ENCODE results near the gene MEIOC. TPM values are rescaled to one million over a fixed set of nuclear protein-coding genes. Genes with fewer than 3 reads are reported as not detected.

The MEIOC gene
- total and polyA plus RNA-seq, 9 of the 15 experiments (the other 6 are each of a cell fraction or from before 2014, with no cell fraction given): 0.04 to 0.23 (median 0.06) TPM; not detected in 5

DNA sequence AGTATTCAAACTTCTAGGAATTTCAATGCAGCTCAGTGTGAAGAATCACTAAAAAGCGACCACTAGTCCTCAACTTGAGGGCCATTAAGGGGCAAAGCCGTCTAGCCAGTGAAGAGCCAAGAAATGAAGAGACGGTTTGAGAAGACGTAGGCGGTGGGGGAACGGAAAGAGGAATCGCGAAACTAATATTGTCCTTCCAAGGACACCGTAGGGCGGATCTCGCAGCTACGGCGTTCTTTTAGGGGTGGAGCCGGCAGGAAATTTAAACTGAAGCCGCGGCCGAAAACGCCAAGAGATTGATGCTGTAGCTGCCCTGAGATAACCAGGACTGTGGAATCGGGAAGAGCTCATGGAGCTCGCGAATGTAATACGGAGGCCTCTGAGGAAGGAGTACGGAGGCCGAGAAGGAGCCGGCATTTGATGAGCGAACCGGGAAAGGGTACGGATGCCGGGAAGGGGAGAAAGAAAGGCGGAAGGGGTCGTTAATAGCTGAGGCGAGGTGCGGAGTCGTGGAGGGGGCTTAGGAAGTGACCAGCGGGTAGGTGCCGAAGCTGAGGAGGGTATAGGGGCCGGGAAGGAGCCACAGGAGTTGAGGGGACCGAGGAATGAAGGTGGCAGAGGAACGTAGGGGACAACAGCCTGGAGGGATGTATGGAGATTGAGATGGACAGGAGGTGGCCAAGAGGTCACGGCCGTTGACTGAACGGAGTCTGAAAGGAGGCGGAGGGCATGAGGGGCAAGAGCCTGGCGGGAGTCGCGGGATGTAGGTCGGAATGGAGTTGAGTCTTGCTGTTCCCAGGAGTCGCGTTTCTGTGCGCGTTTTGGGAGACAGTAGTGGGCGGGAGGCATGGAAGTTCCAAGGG lies 52.4 kb downstream of the MEIOC start, which contains the start of gene DBF4B (continued):
- 0 out of 2 replicates have a peak, but pooled peaks have one; percentile 51 for TF ChIP-seq RB1 (IDR thresholded peaks at IDR 0.05; ENCODE audit: low read depth)
- TF ChIP-seq SIN3A (IDR thresholded peaks at IDR 0.05; ENCODE audit: borderline replicate concordance in 2 of 2, control insufficient read depth in 1 of 2, low read depth in 2 of 2, low read length in 2 of 2): peak; percentile 70 to 89; a peak in 2 of 4 replicates
- TF ChIP-seq CEBPG (CRISPR knock-in tag; IDR thresholded peaks at IDR 0.05): no peak
- no peak for TF ChIP-seq CEBPG (tag; conservative IDR thresholded peaks at IDR 0.05 in 1 of 2, IDR thresholded peaks at IDR 0.05 in 1 of 2)
- 0 out of 2 replicates have a peak, but pooled peaks have one; percentile 27 for TF ChIP-seq SMARCA4 (IDR thresholded peaks at IDR 0.05)
- TF ChIP-seq POLR2AphosphoS2 (IDR thresholded peaks at IDR 0.05; ENCODE audit: low read length): no peak
- no peak for TF ChIP-seq CBFB (CRISPR knock-in tag; IDR thresholded peaks at IDR 0.05)
- TF ChIP-seq ZNF165 (CRISPR knock-in tag; IDR thresholded peaks at IDR 0.05; ENCODE audit: borderline replicate concordance): no peak
- TF ChIP-seq TEAD2 (tag; IDR thresholded peaks at IDR 0.05): no peak
- no peak for TF ChIP-seq CBX8 (IDR thresholded peaks at IDR 0.05; ENCODE audit: borderline replicate concordance, extremely low read depth, low read depth, low read length, poor library complexity, severe bottlenecking)
- no peak for TF ChIP-seq KLF6 (CRISPR knock-in tag; IDR thresholded peaks at IDR 0.05; ENCODE audit: borderline replicate concordance)
- TF ChIP-seq NFIX (CRISPR knock-in tag; IDR thresholded peaks at IDR 0.05; ENCODE audit: low read depth): no peak
- no peak for TF ChIP-seq ZNF57 (CRISPR knock-in tag; IDR thresholded peaks at IDR 0.05)
- no peak for TF ChIP-seq PPARD (CRISPR knock-in tag; IDR thresholded peaks at IDR 0.05)
- TF ChIP-seq HIVEP1 (CRISPR knock-in tag; IDR thresholded peaks at IDR 0.05): no peak
- TF ChIP-seq CREB1 (IDR thresholded peaks at IDR 0.05): no peak; the same call in none of the 2 replicates
- TF ChIP-seq CREB1 (CRISPR knock-in tag; IDR thresholded peaks at IDR 0.05): peak; percentile 38; the same call in 1 of the 2 replicates
- peak; percentile 91; the same call in 1 of the 2 replicates for TF ChIP-seq TOE1 (IDR thresholded peaks at IDR 0.05; ENCODE audit: borderline replicate concordance)
- 0 out of 2 replicates have a peak, but pooled peaks have one; percentile 24 for TF ChIP-seq TOE1 (CRISPR knock-in tag; IDR thresholded peaks at IDR 0.05; ENCODE audit: borderline replicate concordance, low read depth)
- TF ChIP-seq, protein P1, sequence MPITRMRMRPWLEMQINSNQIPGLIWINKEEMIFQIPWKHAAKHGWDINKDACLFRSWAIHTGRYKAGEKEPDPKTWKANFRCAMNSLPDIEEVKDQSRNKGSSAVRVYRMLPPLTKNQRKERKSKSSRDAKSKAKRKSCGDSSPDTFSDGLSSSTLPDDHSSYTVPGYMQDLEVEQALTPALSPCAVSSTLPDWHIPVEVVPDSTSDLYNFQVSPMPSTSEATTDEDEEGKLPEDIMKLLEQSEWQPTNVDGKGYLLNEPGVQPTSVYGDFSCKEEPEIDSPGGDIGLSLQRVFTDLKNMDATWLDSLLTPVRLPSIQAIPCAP (CRISPR knock-in tag; IDR thresholded peaks at IDR 0.05; ENCODE audit: borderline replicate concordance): no peak
- TF ChIP-seq ZNF668 (CRISPR knock-in tag; IDR thresholded peaks at IDR 0.05): no peak
- TF ChIP-seq, protein P2, sequence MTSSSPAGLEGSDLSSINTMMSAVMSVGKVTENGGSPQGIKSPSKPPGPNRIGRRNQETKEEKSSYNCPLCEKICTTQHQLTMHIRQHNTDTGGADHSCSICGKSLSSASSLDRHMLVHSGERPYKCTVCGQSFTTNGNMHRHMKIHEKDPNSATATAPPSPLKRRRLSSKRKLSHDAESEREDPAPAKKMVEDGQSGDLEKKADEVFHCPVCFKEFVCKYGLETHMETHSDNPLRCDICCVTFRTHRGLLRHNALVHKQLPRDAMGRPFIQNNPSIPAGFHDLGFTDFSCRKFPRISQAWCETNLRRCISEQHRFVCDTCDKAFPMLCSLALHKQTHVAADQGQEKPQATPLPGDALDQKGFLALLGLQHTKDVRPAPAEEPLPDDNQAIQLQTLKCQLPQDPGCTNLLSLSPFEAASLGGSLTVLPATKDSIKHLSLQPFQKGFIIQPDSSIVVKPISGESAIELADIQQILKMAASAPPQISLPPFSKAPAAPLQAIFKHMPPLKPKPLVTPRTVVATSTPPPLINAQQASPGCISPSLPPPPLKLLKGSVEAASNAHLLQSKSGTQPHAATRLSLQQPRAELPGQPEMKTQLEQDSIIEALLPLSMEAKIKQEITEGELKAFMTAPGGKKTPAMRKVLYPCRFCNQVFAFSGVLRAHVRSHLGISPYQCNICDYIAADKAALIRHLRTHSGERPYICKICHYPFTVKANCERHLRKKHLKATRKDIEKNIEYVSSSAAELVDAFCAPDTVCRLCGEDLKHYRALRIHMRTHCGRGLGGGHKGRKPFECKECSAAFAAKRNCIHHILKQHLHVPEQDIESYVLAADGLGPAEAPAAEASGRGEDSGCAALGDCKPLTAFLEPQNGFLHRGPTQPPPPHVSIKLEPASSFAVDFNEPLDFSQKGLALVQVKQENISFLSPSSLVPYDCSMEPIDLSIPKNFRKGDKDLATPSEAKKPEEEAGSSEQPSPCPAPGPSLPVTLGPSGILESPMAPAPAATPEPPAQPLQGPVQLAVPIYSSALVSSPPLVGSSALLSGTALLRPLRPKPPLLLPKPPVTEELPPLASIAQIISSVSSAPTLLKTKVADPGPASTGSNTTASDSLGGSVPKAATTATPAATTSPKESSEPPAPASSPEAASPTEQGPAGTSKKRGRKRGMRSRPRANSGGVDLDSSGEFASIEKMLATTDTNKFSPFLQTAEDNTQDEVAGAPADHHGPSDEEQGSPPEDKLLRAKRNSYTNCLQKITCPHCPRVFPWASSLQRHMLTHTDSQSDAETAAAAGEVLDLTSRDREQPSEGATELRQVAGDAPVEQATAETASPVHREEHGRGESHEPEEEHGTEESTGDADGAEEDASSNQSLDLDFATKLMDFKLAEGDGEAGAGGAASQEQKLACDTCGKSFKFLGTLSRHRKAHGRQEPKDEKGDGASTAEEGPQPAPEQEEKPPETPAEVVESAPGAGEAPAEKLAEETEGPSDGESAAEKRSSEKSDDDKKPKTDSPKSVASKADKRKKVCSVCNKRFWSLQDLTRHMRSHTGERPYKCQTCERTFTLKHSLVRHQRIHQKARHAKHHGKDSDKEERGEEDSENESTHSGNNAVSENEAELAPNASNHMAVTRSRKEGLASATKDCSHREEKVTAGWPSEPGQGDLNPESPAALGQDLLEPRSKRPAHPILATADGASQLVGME (CRISPR knock-in tag; IDR thresholded peaks at IDR 0.05): no peak

Data from K562 (cell line).